Endothelial cell of umbilical vein (primary cell): ENCODE data around the gene NUMA1.
A peak's percentile ranks its signal among the peaks of the same experiment; 100 is the strongest.

Experiments used
- FOS ChIP-seq: IDR thresholded peaks from 2 replicates; pipeline ENCODE4 v1.6.1; 2011; ENCODE audit warnings: mild to moderate bottlenecking, low read length, moderate library complexity, borderline replicate concordance; ENCODE audit not compliant: insufficient read depth
- POLR2A ChIP-seq: IDR thresholded peaks from 2 replicates; pipeline ENCODE4 v1.6.1; 2012; ENCODE audit warnings: low read depth, mild to moderate bottlenecking, control low read depth, low read length
- POLR2AphosphoS5 ChIP-seq: IDR thresholded peaks from 2 replicates; pipeline ENCODE4 v1.6.1; 2012; ENCODE audit warnings: low read depth, mild to moderate bottlenecking, control low read depth, low read length, moderate library complexity; ENCODE audit not compliant: insufficient read depth

DNA sequence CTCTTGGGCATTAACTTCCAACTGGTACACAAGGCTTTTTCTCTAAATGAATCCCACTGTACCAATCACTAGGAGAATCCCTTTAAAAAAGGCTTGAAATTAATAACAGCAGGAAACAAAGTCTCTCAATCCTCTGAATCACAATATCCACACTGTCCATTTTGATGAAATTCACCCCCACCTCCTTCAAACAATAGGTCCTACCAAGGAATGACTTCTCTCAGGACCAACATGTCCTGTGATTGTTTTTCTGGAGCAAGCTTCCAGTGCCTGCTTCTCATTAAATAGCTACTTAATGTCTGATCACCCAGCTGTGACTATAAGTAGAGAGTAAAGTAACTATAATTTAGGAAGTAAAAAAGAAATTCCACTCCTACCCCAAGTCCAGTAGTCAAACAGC, 13.1 kb downstream of the NUMA1 start:
- no peak for TF ChIP-seq POLR2A
- TF ChIP-seq FOS: peak; percentile 17
- no peak for TF ChIP-seq POLR2AphosphoS5
